CD4-positive, alpha-beta T cell treated with Interleukin-2 at 100 ng/mL for 4 hours (primary cell): ENCODE measurements around the gene PAM16.

Source experiments
- DNase-seq: peaks from one replicate; pipeline ENCODE4 v3.0.0-alpha.2; 2020; ENCODE audit warnings: low spot score

PAM16 gene

DNA sequence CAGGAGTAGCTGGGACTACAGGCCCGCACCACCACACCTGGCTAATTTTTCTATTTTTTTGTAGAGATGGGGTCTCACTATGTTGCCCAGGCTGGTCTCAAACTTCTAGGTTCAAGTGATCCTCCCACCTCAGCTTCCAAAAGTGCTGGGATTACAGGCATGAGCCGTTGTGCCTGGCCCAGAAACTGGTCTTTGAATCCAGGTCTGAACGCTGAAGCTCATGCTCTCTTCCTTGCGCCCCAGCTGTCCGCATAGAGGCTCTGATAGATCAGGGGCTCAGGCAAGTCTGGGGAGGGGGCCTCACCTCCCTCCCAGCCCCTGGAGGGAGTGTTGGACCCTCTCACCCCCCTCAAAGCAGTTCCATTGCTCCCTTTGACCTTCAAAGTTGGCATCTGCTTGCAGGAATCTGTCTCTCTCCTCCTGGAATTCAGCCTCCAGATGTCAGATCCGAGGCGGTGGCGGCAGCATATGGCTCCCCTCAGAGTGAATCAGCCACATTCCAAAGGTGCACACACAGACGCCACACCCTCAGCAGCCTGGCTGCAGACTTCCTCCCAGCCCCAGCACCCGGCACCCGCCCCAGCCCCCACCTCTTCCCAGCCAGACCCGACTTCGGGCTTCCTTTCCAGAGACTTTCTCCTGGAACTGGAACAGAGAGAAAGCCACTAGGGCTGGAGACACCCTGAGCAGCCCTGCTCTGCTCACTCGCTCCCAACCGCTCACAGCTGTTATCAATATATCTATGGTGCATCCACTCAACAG lies 52.2 kb downstream of the PAM16 start:
- DNase-seq: no peak

DNA sequence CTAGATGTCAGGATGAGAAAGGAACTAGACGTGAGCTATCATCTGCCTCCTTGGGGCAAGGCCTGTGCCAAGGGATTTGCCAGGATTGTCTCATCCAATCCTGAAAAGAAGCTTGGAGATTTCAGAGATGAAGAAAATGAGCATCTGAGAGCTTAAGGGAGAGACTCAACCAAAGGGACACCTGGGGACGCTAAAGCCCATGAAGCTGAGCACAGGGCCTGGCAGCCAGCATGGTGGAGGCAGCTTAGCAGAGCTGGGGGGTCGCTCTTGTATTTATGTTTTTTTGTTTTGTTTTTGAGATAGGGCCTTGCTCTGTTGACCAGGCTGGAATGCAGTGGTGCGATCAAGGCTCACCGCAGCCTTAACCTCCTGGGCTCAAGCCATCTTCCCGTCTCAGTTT lies 53.6 kb downstream of the PAM16 start:
- DNase-seq: no peak

DNA sequence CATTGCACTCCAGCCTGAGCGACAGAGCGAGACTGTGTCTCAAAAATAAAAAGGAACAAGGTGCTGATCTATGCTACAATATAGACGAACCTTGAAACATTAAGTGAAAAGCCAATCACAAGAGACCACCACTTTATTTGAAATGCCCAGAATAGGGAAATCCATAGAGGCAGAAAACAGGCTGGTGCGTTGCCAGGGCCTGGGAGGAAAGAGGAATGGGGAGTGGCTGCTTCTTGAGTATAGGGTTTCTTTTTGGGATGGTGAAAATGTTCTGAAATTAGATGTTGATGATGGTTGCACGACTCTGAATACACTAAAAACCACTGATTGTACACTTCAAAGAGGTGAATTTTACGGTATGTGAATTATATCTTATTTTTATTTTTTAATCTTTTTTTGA lies 55.5 kb downstream of the PAM16 start:
- no peak for DNase-seq

DNA sequence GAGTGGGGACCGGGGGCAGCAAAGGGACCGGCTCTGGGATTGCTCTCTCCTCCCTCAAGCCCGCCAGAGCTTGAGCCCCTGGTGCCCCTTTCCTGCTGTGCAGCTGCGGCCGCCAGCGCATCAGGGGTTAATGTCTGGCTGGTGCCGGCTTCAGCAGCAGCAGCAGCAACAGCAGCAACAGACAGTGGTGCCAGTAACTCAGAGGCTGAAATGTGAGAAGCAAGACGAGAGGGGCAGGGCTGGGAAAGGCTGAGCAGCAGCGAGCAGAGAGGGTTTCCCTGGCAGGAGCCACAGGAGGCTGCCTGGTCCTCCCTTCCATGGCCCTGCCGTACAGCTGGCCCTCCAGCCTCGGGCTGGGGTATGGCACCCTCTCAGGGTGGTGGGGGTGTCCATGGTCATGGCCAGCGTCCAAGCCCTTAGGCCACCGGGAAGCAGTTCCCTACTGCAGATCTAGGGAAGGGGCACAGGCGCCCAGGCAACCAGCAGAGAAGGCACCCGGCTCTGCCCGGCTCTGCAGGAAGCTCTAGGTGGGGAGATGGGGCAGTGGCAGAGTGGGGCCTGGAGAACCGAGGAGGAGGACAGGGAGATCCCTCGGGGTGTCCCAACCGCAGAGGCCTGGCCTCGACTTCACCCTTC lies 57.2 kb downstream of the PAM16 start:
- DNase-seq: no peak

- no peak for DNase-seq
These were observed 57.9 kb downstream of the PAM16 start for GRCh38 chr16:4293181-4293716.

- no peak for DNase-seq
These were observed 59.4 kb downstream of the PAM16 start for GRCh38 chr16:4291699-4292098.
